WI38 (cell line): ENCODE data around the gene BANP.

Experiments
- H3K4me3 ChIP-seq: 2 replicates; pipeline ENCODE4 v1.5.1; 2011; ENCODE audit warnings: low read depth, mild to moderate bottlenecking, control low read depth, low read length
- TF ChIP-seq, protein P1 (sequence below): IDR thresholded peaks from 2 replicates; pipeline ENCODE4 v1.5.1; 2012; ENCODE audit warnings: low read depth, mild to moderate bottlenecking, control low read depth, low read length

BANP gene

DNA sequence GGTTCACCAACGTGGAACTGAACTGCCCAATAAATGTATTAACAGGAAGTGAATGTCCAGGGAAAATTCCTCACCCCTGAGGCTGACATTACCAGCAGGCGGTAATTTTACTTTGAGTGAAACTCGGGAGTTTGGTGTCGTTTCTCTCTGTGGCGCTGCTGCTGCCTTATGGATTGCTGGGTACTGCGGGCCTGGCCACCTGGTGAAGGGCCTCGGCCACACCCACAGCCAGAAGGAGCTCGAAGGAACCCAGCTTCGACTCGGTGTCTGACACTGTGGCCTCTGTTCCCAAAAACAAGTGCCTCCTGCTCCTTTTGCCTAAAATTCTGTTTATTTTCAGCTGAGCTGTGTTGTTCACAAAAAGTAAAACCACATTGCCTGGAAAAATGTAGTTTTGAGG, 115.0 kb downstream of the BANP start:
- TF ChIP-seq, protein P1, sequence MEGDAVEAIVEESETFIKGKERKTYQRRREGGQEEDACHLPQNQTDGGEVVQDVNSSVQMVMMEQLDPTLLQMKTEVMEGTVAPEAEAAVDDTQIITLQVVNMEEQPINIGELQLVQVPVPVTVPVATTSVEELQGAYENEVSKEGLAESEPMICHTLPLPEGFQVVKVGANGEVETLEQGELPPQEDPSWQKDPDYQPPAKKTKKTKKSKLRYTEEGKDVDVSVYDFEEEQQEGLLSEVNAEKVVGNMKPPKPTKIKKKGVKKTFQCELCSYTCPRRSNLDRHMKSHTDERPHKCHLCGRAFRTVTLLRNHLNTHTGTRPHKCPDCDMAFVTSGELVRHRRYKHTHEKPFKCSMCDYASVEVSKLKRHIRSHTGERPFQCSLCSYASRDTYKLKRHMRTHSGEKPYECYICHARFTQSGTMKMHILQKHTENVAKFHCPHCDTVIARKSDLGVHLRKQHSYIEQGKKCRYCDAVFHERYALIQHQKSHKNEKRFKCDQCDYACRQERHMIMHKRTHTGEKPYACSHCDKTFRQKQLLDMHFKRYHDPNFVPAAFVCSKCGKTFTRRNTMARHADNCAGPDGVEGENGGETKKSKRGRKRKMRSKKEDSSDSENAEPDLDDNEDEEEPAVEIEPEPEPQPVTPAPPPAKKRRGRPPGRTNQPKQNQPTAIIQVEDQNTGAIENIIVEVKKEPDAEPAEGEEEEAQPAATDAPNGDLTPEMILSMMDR: no peak
- H3K4me3 ChIP-seq: no peak overlapping the region

DNA sequence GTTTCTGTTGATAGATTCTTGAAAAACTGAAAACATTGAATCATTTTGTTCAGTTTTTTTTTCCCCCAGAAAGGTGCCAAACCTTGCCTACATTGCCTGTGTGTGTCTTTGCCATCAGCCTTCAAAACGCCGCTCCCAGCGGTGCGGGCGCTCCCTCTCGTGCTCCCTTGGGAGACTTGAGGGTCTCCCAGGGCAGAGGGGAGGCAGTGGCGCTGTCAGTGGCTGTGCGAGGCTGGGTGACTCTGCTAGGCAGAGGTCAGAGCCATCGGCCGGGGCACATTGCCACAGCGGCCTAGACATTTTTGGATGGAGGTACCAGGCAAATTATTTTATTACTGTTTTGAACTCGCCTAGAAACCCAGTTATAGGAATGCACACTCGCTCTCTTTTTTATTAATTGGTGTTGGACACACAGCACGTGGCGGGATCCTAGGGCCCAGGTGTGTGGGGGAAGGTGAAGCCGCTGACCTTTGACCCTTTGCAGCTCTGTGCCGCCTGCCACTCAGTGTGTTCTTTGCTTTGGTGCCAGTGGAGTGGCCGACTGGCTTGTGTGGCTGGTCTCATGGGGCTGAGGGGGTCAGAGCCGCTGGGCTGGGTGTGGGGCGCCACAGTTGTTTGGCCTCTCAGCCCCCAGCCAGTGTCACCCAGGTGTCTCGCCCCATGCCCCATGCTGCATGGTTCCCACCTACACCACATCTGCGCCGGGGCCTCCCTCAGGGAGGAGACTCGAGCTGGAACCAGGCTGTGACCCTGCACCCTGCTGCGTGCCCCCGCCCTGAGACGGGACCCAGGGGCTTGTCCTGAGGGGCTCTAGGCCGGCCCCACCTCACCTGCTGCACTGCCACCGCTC, 115.7 kb downstream of the BANP start:
- TF ChIP-seq, protein P1: no peak

DNA sequence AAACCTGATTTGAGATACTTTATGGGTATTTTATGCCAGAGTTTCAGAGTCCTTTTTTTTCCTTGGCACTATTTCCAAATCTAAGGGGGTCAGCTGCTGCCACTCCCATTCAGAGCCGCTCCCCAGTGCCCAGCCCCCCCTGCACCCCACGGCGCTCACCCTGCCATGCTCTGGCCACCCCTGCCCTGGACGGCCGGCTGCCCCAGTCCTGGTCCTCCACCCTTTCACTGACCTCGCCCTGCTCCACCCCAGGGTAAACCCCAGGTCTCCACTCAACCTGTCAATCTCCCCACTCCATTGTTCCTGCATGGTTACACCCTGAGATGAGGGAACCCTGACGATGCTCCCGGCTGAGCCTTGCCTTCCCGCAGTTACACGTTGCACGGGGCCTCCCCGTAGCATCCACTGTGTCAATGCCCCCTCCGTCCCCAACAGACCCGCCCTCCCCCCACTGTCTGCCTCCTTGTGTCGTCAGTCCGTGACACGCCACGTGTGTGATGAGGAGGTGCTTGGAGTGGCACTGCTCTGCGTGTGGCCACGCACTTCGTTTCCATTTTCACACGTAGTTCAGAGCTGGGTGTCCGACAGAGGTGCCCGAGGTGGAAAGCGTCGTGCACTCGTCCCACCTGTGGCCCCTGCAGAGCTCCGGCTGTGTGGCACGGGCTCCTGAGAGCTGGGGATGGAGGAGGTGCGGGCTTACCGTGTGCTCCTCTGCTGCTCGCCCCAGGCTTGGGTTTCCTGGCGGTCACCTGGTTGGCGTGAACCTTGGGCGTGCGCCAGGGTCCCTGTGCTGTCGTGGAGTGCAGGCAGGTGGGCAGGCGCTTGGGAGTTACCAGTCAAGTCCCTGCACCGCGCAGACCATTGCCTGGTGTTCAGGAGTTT, 116.5 kb downstream of the BANP start:
- TF ChIP-seq, protein P1: no peak

More for the DNA sequence above, 115.7 kb downstream of the BANP start:
- no peak overlapping the region for H3K4me3 ChIP-seq

DNA sequence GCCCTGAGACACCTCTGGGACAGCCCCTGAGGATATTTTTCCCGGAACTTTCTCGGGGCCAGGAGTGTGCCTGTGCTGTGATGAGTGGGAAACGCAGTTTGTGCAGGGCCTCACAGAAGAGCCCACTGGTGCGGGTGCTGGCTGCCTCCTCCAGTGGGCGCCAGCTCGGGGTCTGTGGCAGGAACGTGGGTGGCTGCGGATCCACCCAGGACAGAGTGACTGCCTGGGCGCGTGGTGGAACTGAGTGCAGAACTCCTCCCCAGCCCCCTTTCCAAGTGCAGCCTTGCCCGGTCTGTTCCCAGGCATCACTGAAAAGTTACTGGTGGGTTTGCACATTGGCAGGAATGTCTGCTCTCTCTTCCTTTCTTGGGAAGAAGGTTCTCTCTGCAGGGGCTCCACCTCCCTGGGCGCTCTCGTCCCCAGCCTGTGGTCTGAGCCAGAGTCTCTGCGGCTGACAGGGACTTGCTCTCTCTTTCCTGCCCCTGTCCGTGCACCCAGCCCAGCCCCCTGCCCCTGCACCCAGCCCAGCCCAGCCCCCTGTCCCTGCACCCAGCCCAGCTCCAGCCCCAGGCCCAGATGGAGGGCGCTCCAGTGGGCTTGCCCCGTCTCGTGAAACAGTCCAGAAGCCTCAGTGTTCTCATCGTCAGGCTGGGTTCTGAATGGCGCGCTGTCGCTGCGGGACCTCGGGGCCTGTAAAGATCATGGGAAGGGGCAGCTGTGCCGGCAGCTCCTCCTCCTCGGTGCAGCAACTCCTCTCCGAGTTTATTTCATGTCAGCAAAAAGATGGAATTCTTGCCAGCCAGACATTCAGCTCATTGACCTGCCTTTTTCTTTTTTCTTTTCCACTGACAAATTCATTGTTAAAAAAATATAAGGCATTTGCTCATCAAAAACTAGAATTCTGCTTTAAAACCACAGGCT, 117.5 kb downstream of the BANP start:
- TF ChIP-seq, protein P1: no peak
- H3K4me3 ChIP-seq: no peak overlapping the region

More for the DNA sequence above, 116.5 kb downstream of the BANP start:
- no peak overlapping the region for H3K4me3 ChIP-seq

DNA sequence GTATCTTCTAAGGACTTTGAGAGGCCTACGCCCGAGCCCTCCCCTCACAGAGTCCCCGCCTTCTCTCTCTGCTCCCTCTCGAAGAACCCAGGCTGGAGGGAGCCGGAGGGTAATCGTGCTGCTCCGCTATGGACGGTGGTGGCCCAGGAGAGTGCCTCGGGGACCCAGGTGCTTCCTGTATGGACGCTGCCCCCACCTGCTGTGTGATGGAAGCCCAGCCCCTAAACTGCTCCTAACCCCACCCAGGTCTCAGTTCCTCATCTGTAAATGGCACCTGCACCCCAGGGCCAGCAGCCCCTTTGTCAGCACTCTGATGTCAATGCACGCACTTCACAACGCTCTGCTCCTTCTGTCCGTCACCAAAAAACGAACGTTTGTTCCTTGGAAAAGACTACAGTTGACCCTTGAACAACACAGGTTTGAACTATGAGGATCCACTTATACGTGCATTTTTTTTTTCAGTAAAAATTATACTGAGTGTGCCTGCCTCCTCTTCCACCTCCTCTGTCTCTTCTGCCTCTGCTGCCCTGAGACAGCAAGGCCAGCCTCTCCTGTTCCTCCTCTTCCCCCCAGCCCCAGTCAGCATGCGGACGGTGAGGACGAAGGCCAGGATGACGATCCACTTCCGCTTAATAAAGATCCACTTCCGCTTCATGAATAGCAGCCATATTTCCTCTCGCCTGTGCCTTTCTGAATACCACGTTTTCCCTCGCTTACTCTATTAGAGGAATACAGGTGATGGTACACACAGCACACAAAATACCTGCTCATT, 118.3 kb downstream of the BANP start:
- TF ChIP-seq, protein P1: no peak
- H3K4me3 ChIP-seq: no peak overlapping the region

DNA sequence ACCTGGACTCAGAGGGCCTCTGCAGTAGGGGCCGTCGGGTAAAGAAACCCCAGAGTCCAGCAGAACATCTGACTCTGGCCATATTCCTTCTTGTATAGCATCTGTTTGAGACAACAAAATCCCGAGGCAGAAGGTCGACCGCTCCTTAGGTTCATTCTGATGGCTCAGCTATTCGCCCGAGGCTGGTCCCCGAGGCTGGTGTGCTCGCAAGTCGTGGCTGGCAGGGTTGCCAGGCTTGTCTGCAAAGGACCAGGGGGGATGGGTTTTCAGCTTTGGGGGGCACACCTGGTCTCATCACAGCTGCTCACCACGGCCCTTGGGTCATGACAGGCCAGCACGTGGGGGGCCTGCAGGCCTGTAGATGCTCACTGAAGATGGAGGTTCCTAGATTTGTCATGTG, 119.1 kb downstream of the BANP start:
- TF ChIP-seq, protein P1: no peak
- H3K4me3 ChIP-seq: no peak overlapping the region
